Measurements from ENCODE around the gene NMNAT2. TPM values are rescaled to one million over a fixed set of nuclear protein-coding genes. Genes with fewer than 3 reads are reported as not detected.

The NMNAT2 gene
- total RNA-seq, 1 experiment from 2014 or later = 4.7 TPM

DNA sequence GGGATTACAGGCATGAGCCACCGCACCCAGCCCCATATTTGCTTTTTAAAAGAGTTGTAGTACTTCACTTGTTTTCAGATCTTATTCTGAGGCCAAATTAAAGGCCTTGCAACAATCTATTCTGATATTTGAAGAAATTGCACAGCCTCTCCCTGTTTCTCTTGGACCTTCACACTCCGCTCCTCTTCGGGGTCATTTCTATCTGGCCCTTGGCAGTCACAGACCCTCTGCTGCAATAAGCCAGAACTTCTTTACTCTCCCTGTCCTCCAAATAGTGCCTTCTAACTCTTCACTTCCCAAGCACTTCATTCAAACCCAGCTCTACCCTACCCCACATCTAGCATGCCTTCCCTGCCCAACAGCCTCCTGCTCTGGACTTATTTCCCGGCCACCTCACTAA, 121.4 kb downstream of the NMNAT2 start:
- intact Hi-C loops (cut with micrococcal nuclease) = no loop called here
- POLR2A ChIA-PET = no interaction called here
- no TSS peak for BruUV-seq (replicated peaks)
- CTCF ChIA-PET = interaction anchor here (0.5 to 4.4 kb wide), 6 partner anchors 13 to 282 kb away, joined by 3 to 22 read pairs (median 4); no protein-coding TSS in a partner anchor
- Mint-ChIP-seq H3K27ac (ENCODE audit: low read depth, unreplicated experiment) (no peak overlapping the region), H3K4me1 (ENCODE audit: insufficient read depth, unreplicated experiment) (peaks cover 4% of the 10 kb centered on the region), H3K36me3 (ENCODE audit: insufficient read depth, unreplicated experiment) (no peaks in the 10 kb centered on the region), H3K9me3 (ENCODE audit: unreplicated experiment) (no peaks in the 10 kb centered on the region), H3K4me3 (ENCODE audit: unreplicated experiment) (no peak overlapping the region), H3K27me3 (ENCODE audit: insufficient read depth, unreplicated experiment) (no peaks in the 10 kb centered on the region)
- TF ChIP-seq, protein P1, sequence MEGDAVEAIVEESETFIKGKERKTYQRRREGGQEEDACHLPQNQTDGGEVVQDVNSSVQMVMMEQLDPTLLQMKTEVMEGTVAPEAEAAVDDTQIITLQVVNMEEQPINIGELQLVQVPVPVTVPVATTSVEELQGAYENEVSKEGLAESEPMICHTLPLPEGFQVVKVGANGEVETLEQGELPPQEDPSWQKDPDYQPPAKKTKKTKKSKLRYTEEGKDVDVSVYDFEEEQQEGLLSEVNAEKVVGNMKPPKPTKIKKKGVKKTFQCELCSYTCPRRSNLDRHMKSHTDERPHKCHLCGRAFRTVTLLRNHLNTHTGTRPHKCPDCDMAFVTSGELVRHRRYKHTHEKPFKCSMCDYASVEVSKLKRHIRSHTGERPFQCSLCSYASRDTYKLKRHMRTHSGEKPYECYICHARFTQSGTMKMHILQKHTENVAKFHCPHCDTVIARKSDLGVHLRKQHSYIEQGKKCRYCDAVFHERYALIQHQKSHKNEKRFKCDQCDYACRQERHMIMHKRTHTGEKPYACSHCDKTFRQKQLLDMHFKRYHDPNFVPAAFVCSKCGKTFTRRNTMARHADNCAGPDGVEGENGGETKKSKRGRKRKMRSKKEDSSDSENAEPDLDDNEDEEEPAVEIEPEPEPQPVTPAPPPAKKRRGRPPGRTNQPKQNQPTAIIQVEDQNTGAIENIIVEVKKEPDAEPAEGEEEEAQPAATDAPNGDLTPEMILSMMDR (IDR thresholded peaks at IDR 0.05; ENCODE audit: unreplicated experiment) = no peak
- no peak for DNase-seq (ENCODE audit: unreplicated experiment)

DNA sequence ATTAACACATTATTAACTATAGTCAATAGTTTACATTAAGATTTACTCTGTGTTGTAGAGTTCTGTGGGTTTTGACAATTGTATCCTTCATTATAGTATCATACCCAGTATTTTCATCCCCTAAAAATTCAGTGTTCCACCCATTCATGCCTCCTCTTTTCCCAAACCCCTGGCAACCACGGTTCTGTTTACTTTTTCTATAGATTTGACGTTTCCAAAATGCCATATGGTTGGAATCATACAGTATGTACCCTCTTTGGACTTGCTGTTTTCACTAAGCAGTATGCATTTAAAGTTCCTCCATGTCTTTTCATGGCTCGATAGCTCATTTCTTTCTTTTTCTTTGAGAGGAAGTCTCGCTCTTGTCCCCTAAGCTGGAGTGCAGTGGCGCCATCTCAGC, 122.7 kb downstream of the NMNAT2 start:
- peaks cover 9% of the 10 kb centered on the region for H3K4me1 Mint-ChIP-seq (ENCODE audit: insufficient read depth, unreplicated experiment)
- no peaks in the 10 kb centered on the region for H3K9me3 Mint-ChIP-seq (ENCODE audit: unreplicated experiment)
- no peak overlapping the region for H3K4me3 Mint-ChIP-seq (ENCODE audit: unreplicated experiment)
- CTCF ChIA-PET = interaction anchor here (1.3 to 4.4 kb wide), 3 partner anchors 14 to 23 kb away, joined by 3 to 22 read pairs (median 11); no protein-coding TSS in a partner anchor
- intact Hi-C loops (cut with micrococcal nuclease) = no loop called here
- TF ChIP-seq, protein P1 (IDR thresholded peaks at IDR 0.05; ENCODE audit: unreplicated experiment) = no peak
- H3K36me3 Mint-ChIP-seq (ENCODE audit: insufficient read depth, unreplicated experiment) = no peaks in the 10 kb centered on the region
- no TSS peak for BruUV-seq (replicated peaks)
- H3K27me3 Mint-ChIP-seq (ENCODE audit: insufficient read depth, unreplicated experiment) = no peaks in the 10 kb centered on the region
- no peak for DNase-seq (ENCODE audit: unreplicated experiment)
- POLR2A ChIA-PET = no interaction called here
- H3K27ac Mint-ChIP-seq (ENCODE audit: low read depth, unreplicated experiment) = no peak overlapping the region

DNA sequence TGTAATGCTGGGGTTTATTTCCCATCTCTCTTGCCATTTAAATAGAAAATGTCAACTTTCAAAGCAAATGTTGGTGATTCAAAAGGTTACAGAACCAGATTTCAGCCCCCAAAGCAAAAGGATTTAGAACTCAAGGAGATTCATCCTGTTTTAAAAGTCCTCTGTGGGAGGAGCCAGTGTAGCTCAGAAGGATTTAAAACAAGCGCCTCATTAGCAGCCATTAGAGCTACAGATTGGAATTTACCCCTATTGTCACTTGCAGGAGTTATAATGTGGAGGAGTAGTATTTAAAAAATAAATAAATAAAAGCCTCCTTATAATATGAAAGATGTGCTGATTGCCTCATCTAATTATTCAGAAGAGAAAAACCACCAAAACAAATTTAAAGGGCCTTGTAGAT, 124.3 kb downstream of the NMNAT2 start:
- TF ChIP-seq, protein P1 (IDR thresholded peaks at IDR 0.05; ENCODE audit: unreplicated experiment) = no peak
- no peaks in the 10 kb centered on the region for H3K9me3 Mint-ChIP-seq (ENCODE audit: unreplicated experiment)
- intact Hi-C loops (cut with micrococcal nuclease) = no loop called here
- H3K36me3 Mint-ChIP-seq (ENCODE audit: insufficient read depth, unreplicated experiment) = no peaks in the 10 kb centered on the region
- no TSS peak for BruUV-seq (replicated peaks)
- no peaks in the 10 kb centered on the region for H3K27me3 Mint-ChIP-seq (ENCODE audit: insufficient read depth, unreplicated experiment)
- H3K4me3 Mint-ChIP-seq (ENCODE audit: unreplicated experiment) = no peak overlapping the region
- POLR2A ChIA-PET = no interaction called here
- CTCF ChIA-PET = interaction anchor here (1.2 to 4.4 kb wide), 2 partner anchors 9 to 12 kb away, joined by 5 to 22 read pairs; no protein-coding TSS in a partner anchor
- no peak for DNase-seq (ENCODE audit: unreplicated experiment)
- no peak overlapping the region for H3K27ac Mint-ChIP-seq (ENCODE audit: low read depth, unreplicated experiment)
- peaks cover 9% of the 10 kb centered on the region for H3K4me1 Mint-ChIP-seq (ENCODE audit: insufficient read depth, unreplicated experiment)

DNA sequence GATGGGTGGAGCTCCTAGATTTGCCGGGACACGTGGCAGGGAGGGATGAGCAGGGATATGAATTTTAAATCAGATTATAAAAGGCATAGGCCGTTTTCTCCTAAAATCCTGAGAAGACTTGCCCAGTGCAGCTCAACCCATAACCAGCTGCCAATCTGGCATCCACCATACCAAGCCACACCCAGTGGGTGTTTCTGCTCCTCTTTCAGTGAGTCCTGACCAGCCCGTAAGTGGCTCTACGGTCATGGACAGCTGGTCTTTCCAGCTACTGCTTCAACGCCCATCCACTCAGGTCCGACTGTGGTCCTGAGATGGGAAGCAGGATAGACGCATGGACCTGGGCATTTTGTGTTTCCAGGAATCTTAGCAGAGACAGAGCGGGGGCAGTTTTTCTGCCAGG, 124.9 kb downstream of the NMNAT2 start:
- intact Hi-C loops (cut with micrococcal nuclease) = no loop called here
- no TSS peak for BruUV-seq (replicated peaks)
- POLR2A ChIA-PET = no interaction called here
- TF ChIP-seq, protein P1 (IDR thresholded peaks at IDR 0.05; ENCODE audit: unreplicated experiment) = no peak
- CTCF ChIA-PET = interaction anchor here (0.6 to 4.4 kb wide), 3 partner anchors 8 to 1265 kb away, joined by 3 to 22 read pairs (median 5); no protein-coding TSS in a partner anchor
- Mint-ChIP-seq H3K9me3 (ENCODE audit: unreplicated experiment) (no peaks in the 10 kb centered on the region), H3K27ac (ENCODE audit: low read depth, unreplicated experiment) (no peak overlapping the region), H3K36me3 (ENCODE audit: insufficient read depth, unreplicated experiment) (no peaks in the 10 kb centered on the region), H3K4me3 (ENCODE audit: unreplicated experiment) (no peak overlapping the region), H3K27me3 (ENCODE audit: insufficient read depth, unreplicated experiment) (no peaks in the 10 kb centered on the region), H3K4me1 (ENCODE audit: insufficient read depth, unreplicated experiment) (peaks cover 9% of the 10 kb centered on the region)
- DNase-seq (ENCODE audit: unreplicated experiment) = no peak

Data from MCF 10A (cell line).